IPS DF 4.7 (cell line): Measurements from ENCODE around the gene MAP2.

Experiments used
- DNase-seq: peaks from one replicate; pipeline ENCODE4 v3.0.0-alpha.2; 2013; ENCODE audit warnings: low spot score; ENCODE audit errors: extremely low read depth

Gene MAP2

GRCh38 chr2:209424781-209425470, 1.1 kb downstream of the MAP2 start:
- DNase-seq: no peak

DNA sequence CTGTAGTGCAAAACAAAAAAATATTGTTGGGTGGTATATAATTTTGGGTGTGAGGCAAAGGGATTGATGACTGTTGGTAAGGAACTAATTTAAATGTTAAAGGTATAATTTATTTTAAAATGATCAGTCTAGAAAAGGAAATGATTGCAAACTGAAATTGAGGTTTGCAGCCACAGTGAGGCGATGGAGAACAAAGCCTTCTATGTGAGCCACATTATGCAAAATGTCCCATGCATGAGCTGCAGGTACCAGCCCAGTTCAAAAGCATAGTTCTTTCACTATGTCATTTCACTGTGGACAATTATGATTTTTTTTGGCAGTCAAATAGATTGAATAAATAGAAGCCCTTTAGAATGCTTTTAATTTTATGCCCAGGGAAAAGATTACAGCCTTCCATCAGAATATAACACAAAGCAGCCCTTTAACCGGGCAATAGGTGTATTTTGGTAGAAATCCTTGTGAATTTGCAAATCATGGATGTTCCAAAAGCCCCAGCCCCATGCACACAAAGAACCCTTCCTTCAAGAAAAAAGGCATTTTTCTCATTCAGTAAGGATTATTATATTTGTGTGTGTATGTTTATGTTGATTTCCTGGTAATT, 1.7 kb downstream of the MAP2 start:
- no peak for DNase-seq

- DNase-seq: no peak
Observed at GRCh38 chr2:209426432-209426831, 2.6 kb downstream of the MAP2 start.

DNA sequence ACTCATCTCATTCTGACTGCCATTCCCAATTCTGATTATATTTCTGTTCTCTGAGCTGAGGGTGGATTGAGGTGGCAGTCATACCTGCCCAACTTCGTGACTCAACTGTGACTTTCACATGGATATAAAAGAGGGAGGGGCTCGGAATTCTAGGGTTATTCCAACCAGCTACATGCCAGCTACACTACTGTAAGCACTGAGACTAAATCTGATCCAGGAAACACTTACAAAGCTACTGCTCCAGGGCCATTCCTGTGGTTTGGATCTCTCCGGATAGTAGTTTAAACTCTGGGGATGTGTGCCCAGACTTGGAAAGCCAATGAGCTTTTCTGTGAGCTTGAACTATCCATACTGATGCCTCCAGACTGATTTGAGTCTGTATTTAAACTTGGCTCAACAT, 7.9 kb downstream of the MAP2 start:
- no peak for DNase-seq

DNA sequence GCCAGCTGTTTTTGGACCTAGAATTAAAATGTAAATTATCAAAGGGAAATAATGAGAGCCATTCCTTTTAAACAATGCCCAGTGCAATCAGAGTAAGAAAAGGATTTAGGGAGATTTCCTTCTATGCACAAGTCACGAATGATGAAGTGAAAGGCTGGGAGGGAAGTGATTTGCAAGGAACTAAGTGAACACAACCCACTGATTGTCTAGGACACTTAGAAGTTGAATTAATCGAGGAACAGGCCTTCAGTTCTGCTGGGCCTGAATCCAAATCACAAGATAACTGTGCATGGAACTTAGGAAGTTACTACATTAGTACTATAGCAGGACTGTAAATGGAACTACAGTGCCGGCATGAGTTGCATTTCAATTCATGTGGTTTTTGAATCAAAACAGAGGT, 17.7 kb downstream of the MAP2 start:
- DNase-seq: no peak

DNA sequence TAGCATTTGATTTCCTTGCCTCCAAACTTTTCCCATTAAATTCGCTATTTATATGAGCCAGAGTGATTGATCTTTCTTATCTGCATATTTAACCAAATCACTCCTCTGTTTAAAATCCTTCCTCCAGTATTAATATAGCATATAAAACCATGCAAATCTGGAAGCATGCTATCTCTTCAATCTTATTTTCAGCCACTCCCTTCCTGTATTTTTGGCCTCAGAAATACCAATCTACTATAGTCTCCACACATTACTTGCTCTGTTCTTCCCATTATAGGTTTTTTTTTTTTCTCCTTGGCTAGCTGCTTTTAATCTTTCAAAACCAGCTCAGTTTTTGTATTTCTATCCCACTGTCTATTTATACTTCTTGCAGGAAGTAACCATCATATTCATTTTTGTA, 19.1 kb downstream of the MAP2 start:
- DNase-seq: no peak

- DNase-seq: no peak
Observed at GRCh38 chr2:209445485-209445884, 21.6 kb downstream of the MAP2 start.

GRCh38 chr2:209451209-209451834, 27.5 kb downstream of the MAP2 start:
- DNase-seq: no peak

- no peak for DNase-seq
Observed at GRCh38 chr2:209456489-209456888, 32.6 kb downstream of the MAP2 start.

DNA sequence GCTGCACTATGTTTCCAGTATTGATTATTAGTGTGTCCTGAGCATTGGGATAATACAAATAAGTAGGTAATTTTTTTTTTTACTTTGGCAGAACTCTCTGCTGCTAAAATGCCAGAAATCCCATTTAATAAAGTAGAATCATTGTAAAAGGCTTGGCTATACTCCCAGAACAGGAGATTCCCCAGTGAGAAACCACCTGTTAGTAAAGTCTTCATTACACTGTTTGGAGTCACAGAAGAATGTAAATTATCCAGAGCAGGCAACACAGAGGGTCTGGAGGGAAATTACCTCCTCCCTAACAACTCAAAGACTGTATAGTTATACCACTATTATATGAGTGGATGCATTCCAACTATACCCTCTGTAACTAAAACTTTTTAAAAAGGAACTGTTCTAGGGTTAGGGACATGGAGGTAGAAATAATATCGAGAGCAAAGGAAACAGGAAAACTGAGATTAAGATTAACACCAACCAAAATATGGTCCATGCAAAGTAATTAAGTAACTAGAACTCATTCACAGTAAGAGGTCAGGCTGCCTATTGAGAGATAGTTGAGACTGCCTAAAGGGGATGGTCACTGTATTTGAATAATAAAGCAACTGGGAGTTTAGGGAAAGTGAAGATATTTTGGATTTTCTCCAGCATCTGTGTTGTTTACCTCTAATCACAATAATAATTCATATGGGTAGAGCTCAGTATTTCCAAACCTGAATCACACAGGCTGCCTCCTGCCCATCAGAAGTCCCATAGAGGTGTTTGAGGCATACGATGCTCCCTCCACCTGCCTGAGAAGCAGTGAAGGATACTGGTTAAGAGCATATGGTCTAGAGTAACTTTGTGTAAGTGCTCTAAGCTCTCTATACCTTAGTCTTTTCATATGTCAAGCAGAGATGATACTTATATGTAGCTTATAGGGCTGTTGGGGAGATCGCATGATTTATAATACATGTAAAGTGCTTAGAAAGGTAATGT, 34.4 kb downstream of the MAP2 start:
- DNase-seq: no peak

GRCh38 chr2:209459359-209459758, 35.5 kb downstream of the MAP2 start:
- DNase-seq: no peak

DNA sequence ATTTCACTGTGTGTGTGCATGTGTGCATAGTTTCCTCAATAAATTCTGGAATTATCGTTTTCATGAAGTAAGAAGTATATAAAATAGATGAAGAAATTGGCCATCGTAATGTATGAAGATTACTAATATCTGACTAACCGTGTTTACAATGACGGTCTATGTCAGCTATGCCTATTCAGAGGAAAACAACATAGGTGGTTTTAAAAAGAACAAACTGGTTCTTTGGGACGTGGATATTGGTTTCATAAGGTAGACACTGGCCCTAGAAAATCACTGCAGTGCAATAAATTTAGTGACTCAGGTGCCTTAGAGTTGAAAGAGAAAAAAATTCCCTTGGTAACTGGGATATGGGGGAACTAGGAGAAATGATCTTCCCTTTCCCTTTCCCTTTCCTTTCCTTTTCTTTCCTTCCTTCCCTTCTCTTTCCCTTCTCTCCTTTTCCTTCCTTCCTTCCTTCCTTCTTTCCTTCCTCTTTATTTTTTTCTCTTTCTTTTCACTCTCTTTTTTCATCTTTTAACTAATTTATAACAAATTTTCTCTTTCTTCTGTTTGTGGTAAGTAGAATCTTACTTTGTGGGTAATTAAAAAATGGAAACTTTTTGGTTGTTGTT, 36.4 kb downstream of the MAP2 start:
- no peak for DNase-seq

DNA sequence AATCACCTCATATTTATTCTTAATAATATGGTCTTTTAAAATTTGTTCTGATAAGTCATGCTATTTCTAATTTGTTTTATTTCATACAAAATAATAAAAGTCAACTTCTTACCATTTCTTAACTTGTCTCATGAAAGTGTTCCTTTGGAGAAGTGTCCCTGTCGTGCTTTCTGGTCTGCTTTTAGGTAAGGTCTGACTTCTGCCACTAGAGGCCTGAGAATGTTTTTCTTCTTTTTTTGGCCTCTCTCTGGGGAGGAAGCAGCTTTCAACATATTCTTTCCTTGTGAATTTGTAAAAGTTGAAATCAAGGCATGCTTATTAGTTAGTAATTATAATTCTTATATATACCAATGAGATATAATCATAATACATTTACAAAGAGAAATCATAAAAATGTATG, 39.4 kb downstream of the MAP2 start:
- DNase-seq: no peak

- no peak for DNase-seq
Observed at GRCh38 chr2:209463835-209464234, 40.0 kb downstream of the MAP2 start.

GRCh38 chr2:209468846-209469245, 45.0 kb downstream of the MAP2 start:
- no peak for DNase-seq

GRCh38 chr2:209469481-209469880, 45.6 kb downstream of the MAP2 start:
- no peak for DNase-seq

DNA sequence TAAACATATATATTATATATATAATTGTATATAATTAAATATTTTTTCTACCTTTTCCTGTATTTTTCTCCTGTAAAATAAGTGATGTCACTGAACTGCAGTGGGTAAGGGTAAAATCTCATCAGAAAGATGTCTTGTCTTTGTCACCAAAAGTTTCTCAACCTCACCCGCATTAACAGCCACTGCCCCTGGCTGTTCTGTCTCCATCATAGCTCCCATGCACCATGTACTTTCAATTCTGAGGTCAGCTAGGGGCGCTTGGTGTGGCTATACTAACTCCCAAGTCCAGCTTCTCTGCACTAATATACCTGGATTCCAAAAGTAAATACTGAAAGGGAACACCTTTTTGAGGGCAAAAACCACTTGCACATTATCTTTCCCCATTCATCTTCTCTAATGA, 46.6 kb downstream of the MAP2 start:
- no peak for DNase-seq

- no peak for DNase-seq
Observed at GRCh38 chr2:209471037-209471436, 47.2 kb downstream of the MAP2 start.

GRCh38 chr2:209472112-209472832, 48.4 kb downstream of the MAP2 start:
- no peak for DNase-seq

DNA sequence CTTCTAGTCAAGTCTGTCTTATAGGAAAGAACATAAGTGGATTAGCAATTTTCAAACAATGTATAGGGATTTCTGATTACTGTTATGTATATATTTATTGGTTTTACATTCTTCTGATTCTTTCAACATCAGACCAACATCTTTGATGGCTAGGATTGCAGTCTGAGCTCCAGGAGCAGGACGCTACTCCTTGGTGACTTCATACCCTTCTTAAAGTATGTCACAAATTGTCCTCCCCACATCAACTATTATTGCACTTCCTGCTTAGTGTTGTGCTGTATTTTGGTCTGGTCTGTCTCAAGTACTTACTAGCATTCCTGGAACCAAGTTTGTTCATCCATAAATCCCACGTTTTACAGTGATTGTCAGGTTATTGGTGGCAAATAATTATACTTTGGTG, 49.0 kb downstream of the MAP2 start:
- DNase-seq: no peak

GRCh38 chr2:209473930-209474419, 50.1 kb downstream of the MAP2 start:
- no peak for DNase-seq
